Activated naive CD4-positive, alpha-beta T cell treated with Interleukin-2 at 50 U/mL for 16 hours (primary cell): ENCODE results near the gene DCPS.
"Not testable (repeated sequence)": the region's sequence is repeated elsewhere in the genome, so short reads cannot be mapped to it uniquely, and the experiment has no call there.

ENCODE experiments used
- DNase-seq: peaks from one replicate; pipeline ENCODE4 v3.0.0-alpha.2; 2020

Gene DCPS

DNA sequence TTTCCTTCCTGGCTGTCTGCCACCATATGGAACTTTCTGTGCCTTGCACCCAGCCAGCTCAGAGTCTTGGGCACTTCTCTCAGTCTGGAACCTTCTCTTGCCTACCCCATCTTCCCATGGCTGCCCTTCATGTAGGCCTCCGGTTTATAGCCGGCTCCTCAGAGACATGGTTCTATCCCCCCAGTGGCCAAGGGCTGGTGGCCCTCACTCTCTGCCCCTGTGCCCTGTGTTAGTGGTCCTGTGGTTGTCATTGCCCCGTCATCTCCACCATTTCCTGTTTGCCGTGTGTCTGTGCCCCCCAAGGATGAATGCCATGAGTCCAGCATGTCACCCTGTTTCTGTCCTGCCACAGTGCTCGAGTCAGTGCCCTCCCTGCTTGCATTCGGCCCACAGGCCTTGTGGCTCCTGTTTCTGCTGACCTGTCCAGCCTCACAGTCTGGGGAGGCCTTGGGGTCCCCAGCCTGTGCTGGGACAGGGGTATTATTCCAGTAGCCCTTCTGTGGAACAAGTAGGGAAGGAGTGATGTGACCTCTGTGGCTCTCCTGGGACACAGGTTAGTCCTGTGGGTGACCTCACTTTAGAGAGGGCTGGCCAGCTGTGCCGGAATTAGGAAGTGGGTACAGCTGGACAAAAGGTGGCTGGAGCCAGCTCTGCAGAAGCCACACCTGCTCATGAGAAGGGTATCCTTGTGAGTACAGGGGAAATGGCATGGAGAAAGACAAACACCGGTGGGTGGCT lies 82.3 kb downstream of the DCPS start:
- DNase-seq, result no peak

DNA sequence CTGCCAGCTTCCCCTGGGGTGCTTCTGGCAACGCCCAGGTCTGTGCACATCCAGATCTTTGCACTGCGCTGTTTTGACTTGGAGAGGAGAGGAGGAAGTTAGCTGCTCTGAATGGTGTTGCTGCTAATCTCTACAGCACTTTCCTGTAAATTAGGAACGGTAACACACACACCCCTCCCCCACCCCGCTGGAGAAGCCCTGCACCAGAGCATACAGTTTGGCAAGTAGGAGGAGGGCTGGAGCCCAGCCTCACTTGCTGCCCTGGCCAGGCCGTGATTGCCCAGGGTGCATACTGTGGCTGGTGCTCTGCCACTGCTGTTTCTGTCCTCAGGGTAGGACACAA lies 82.8 kb downstream of the DCPS start:
- DNase-seq, result not testable (repeated sequence)

DNA sequence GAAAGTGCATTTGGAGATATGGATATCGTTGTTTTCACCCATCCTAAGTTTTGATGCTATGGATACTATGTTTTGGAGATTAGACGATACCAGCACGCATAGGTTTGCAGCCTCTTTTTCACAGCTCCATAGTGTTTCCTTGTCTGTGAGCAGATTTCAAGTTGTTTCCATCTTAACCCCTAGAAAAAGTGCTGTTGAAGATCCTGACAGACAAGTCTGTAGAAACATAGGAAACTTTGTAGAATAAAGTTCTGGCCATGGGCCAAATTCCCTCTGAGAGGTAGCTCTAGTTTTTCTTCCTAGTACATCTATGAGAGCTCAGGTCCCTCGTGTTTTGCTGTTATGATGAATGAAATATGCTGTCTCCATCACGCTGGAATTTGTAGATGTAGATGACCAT lies 84.0 kb downstream of the DCPS start:
- no peak for DNase-seq

GRCh38 chr11:126390272-126390867 lies 86.5 kb downstream of the DCPS start:
- no peak for DNase-seq

- DNase-seq, result no peak
Measured at GRCh38 chr11:126391286-126391954, 87.6 kb downstream of the DCPS start.

DNA sequence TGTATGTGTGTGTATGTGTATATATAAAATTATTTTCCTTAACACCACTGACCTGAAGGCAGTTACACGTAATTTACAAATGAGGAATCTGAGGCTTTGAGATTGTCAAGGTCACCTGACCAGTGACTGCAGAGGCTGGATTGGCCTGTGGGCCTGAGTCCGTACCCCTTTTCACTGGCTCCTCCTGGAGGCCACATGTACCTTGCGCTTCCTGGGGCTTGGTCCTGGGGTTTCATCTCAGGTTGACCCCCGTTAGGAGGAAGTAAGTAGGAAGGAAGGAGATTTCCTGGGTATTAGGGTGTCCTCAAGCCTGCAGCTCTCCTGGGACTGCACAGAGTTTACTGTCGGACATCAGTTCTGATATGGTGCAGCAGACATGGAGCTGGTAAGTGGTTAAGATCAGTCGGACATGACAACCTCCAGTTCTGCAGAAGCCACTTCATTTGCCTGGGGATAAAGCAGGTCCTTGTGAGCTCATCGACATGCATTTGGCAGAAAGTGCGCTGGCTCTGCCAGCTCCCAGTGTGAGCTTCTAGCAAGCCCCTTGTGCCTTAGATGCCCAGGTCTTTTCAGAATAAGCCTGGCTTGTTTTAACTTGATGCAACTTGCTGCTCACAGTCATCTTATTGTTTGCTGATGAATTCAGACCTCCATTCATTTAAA lies 88.2 kb downstream of the DCPS start:
- no peak for DNase-seq

- no peak for DNase-seq
Measured at GRCh38 chr11:126392633-126393013, 88.8 kb downstream of the DCPS start.

- no peak for DNase-seq
Measured at GRCh38 chr11:126393143-126393542, 89.3 kb downstream of the DCPS start.

DNA sequence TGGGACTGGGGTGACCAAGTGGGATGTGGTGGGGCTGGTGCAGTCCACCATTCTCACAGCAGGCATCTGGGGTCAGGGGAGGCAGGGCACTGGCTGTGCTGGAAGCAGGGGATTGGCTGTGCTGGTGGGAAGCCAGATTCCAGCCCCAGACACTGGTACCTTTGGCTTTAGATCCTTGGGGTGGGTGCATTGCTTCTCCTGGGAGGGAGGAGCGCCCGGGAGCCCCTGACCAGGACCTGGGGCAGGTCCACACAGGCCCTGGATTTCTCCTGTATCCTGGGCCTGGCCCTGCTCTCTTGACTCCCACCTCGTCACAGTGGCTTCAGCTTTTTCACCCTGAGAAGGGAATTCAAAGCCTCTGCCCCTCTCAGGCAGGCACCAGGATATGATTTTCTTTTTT lies 90.2 kb downstream of the DCPS start:
- no peak for DNase-seq

DNA sequence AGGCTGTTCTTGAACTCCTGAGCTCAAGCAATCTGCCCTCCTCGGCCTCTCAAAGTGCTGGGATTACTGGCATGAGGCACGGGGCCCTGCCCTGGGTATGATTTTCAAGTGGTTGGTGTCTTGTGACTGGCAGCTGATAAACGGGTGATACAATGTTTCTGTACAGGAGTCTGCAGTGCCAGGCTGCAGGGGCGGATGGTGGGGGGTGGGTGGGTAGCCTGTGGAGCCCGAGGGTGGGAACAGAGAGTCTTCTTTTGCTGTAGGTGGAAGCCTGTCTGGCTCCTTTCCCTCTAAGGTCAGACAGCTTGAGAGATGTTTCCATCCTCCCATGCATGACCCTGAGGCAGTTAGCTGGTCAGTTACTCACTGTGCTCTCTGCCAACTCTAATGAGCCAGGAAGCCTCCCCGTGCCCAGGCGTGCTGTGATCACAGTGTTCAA lies 90.8 kb downstream of the DCPS start:
- not testable (repeated sequence) for DNase-seq
